D341Med (cell line): ENCODE results near the gene CARS1.

Experiments used
- DNase-seq: peaks from one replicate; pipeline ENCODE4 v3.0.0; 2012; ENCODE audit warnings: low spot score

CARS1 gene

GRCh38 chr11:3037040-3037944 lies 19.9 kb downstream of the CARS1 start:
- peak; percentile 78 for DNase-seq

DNA sequence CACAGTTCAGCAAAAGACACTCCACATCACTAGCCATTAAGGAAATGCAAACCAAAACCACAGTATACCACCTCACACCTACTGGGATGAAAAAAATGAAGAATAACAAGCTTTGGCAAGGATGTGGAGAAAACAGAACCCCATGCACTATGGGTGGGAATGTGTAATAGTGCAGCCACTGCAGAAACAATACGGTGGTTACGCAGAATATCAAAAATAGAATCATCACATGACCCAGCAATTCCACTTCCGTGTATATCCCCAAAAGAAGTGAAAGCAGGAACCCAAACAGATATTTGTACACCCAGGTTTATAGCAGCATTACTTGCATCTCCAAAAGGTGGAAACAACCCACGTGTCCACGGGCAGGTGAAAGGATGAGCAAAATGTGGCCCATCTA lies 20.8 kb downstream of the CARS1 start:
- no peak for DNase-seq

DNA sequence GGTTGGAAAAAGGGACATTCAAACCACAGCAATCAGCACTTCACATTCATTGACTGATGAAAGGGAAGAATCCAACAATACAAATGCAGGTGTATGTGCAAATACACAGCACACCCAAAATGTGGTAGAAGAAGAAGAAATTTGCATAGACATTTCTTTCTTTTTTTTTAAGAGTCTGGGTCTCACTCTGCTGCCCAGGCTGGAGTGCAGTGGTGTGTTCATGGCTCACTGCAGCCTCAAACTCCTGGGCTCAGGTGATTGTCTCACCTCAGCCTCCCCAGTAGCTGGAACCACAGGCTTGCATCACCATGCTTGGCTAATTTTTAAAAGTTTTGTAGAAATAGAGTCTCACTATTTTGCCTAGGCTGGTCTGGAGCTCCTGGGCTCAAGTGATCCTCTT lies 21.9 kb downstream of the CARS1 start:
- no peak for DNase-seq

DNA sequence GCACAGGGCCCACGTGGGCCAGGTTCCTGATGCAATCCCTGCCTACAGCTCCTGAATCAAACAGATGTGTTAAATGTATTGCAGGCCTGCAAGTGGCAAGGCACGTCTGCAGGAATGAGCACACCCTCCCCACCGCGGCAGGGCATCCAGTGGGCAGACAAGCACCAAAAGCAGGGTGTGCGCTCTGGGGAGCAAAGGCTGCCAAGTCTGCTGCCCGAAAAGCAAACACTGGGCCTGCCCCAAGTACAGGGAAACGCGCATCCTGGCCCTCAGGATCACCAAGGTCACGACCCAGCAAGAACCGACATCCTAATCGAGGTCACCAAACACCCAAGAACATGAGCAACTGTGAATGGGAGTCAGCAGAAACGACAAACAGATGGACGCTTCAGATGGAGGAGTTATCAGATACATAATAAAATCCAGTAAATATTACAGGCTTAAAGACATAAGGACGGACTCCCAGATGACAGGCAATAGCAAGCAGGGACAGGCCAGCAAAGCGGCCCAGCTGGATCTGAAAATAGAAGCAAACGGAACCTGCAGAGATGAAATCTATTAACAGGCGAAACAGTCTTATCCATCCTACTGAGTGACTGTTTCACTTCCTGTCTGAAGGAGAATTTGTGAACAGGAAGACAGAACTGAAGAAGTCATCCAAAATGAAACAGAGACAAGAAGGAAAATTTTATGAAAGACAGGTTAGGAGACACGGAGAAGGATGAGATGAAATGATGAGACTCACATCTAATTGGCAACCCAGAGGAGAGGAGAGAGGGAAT lies 26.7 kb downstream of the CARS1 start:
- no peak for DNase-seq

DNA sequence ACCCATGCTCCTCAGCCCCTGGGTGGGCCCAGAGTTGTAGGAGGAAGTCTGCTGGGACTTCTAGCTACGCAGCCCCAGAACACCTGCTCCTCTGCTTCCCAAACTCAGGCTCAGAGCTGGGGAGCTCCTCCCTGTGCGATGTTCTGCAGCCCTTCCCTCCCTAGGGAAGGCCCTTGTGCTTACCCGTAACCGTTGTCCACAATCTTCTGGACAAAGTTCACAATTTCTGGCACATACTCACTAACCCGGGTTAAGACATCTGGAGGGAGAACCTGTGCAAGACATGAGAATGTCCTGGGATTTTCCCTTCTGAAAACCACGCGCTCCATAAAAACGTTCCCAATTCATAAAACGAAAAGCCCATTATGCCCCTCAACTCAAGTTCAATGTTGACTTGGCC lies 28.4 kb downstream of the CARS1 start:
- no peak for DNase-seq

- DNase-seq: no peak
Measured at GRCh38 chr11:3026803-3027202, 30.4 kb downstream of the CARS1 start.

DNA sequence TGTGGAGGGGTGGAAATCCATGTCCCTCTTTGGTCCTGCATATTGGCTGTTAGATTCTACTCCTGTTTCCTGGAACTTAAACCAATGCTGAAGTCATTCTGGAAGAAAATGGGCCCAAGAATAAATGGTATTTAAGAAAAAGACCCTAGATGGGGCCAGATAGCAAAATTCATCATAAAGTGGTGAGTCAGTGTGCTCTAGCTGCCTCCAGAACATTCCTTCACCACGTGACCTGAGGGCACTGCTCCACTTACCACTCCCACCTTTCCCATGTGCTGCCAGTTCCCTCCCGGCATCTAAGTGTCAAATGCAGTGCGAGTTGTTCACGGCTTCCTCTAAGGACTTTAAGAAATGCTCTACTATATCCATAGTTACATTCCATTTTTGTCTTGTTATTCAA lies 34.2 kb downstream of the CARS1 start:
- DNase-seq: no peak

GRCh38 chr11:3022300-3022967 lies 34.8 kb downstream of the CARS1 start:
- no peak for DNase-seq

- DNase-seq: peak; percentile 68
Measured at GRCh38 chr11:3021125-3021524, 36.1 kb downstream of the CARS1 start.

DNA sequence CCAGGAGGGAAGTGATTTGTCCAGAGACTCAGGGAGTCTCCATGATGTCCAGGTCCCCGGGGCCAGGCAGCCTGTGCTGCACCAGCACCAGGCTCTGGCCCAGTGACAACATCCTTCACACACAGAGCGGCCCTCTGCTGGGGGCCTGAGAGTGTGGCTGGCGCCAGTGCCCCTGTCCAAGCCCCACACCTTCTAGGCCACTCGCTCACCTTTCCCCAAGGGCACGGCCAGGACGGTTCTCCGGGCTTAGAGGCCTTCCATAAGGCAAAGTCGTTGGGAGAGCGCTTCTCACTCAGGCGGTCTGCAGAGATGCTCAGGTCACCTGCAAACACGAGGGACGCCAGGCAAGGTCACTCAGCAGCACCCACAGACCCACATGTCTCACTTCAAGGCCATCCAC lies 37.2 kb downstream of the CARS1 start:
- DNase-seq: no peak

DNA sequence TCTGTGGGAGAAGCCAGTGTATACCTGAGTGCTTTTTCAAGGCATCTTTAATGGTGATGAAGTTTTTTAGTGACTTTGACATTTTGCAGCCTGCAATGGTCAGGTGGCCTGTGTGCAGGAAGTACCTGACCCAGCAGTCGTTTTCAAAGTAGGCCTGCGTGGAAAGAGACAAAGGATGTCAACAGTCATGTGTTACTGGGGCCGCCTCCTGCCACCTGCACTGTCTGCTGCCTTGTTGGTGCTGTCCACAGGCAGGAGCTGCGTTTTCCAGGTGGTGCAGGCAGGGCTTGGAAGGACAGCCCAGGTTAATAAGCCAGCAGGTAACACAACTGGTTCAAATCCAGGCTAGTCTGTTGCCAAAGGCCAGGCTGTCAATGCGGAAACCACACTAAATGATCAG lies 38.6 kb downstream of the CARS1 start:
- DNase-seq: no peak

GRCh38 chr11:3016861-3017260 lies 40.4 kb downstream of the CARS1 start:
- no peak for DNase-seq

DNA sequence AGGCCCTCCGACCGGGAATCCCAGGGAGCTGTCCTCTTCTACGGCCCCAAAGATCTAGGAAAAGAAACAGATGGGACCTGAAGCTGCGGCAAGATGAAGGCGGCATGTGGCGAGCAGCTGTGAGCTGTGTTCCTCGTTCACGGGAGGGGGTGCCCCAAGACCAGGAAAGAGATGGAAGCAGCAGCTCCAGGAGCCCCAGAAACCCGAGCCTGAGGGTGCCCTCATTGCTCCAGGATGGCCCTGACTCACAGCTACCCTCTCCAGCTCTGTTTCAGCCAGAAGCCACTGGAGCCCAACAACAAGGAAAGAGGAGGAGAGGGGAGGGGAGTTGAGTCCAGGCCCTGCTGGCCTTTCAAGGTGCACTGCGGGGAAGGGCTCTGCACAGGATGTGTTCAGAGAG lies 41.4 kb downstream of the CARS1 start:
- DNase-seq: no peak

DNA sequence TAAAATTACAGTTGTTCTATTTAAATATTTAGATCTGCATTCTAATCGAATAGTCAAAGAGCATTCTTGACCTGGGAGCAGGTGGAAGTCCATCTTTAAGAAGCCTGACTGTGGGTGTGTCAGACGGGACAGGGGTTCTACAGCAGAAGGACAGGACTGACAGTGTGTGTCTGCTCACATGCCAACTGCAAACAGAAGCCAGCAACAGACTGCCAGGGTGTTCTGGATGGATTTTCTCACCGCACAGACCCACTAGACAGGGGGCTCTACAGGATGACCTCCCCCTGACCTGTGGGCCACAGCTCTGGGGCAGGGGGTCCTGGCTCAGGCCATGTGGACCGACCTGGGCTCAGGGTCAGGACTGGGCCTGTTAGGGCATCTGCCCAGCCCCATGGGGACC lies 42.3 kb downstream of the CARS1 start:
- no peak for DNase-seq

GRCh38 chr11:3014057-3014938 lies 42.9 kb downstream of the CARS1 start:
- no peak for DNase-seq

DNA sequence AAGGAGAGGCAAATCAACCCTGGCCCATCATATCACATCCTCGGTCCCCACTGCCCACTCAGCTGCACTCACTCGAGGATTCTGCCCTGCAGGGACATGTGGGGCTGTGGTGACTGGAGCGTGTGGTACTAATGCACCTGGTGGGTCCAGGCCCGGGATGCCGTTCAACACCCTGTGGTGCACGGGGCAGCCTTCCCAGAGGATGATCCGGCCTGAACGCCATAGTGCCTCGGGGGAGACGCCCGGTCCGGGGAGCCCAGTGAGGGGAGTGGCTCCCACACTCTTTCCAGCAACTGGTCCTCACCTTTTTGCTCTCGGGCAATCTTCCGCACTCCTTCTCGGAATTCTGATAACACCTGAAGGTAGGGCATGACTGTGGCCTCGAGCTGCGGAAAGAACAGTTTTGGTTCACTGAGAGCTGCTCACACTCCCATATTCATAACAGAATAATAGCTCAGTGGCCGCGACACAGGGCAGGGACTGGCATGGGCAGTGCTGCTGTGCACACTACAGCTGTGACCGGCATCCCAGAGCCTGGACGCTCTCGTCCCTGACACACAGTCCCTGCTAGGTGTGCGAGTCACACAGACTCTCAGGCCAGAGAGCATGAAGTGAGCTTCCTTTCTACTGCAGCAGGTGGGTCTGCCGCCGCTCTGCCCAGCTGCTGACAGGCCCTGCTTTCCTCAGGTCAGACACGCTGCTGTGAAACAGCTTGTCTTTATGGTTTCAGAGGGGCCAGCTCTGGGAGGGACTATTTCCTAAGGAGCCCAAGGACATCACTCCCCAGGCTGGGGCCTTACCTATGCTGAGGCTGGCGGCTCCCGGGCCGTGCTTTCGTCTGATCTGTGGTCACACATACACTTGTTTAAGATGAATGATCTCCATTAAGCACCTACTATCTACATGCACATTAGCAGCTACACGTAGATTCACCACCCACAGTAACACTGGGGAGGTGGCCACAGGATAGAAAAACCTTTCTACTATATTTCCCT lies 45.0 kb downstream of the CARS1 start:
- no peak for DNase-seq

- DNase-seq: no peak
Measured at GRCh38 chr11:3010521-3011275, 46.5 kb downstream of the CARS1 start.

GRCh38 chr11:3010004-3010403 lies 47.2 kb downstream of the CARS1 start:
- no peak for DNase-seq

GRCh38 chr11:3009481-3009880 lies 47.7 kb downstream of the CARS1 start:
- no peak for DNase-seq
